H7 (cell line): Measurements from ENCODE around the gene CDK18. TPM values are rescaled to one million over a fixed set of nuclear protein-coding genes. Genes with fewer than 3 reads are reported as not detected.

Source experiments
- DNase-seq: peaks from one replicate; pipeline ENCODE4 v3.0.0; 2012
- H3K27me3 ChIP-seq: 2 replicates; pipeline ENCODE4 v1.6.0; 2011; ENCODE audit warnings: mild to moderate bottlenecking, low read length; ENCODE audit not compliant: control insufficient read depth, insufficient read depth
- H3K36me3 ChIP-seq: replicated peaks from 2 replicates; pipeline ENCODE4 v1.5.1; 2011; ENCODE audit warnings: low read length; ENCODE audit not compliant: control insufficient read depth, insufficient read depth
- H3K4me3 ChIP-seq: 2 replicates; pipeline ENCODE4 v1.5.1; 2011; ENCODE audit warnings: low read depth, mild to moderate bottlenecking, control low read depth, low read length, moderate library complexity; ENCODE audit not compliant: insufficient read depth
- total RNA-seq: library from RNA; depleted of rRNA; stranded (reverse); fragments of >200 nt; shearing (Covaris generic); gene quantifications from 2 replicates; pipeline ENCODE4 v1.2.3, GENCODE V29; 2014

Gene CDK18
- total RNA-seq, 1 experiment from 2014 or later: 48.3 TPM

GRCh38 chr1:205518661-205519540 lies 14.4 kb downstream of the CDK18 start:
- Histone ChIP-seq H3K27me3 (no peaks in the 10 kb centered on the region), H3K4me3 (no peak overlapping the region), H3K36me3 (0 out of 2 replicates have a peak, but pooled peaks cover 1% of the 10 kb centered on the region)
- peak; percentile 62 for DNase-seq

DNA sequence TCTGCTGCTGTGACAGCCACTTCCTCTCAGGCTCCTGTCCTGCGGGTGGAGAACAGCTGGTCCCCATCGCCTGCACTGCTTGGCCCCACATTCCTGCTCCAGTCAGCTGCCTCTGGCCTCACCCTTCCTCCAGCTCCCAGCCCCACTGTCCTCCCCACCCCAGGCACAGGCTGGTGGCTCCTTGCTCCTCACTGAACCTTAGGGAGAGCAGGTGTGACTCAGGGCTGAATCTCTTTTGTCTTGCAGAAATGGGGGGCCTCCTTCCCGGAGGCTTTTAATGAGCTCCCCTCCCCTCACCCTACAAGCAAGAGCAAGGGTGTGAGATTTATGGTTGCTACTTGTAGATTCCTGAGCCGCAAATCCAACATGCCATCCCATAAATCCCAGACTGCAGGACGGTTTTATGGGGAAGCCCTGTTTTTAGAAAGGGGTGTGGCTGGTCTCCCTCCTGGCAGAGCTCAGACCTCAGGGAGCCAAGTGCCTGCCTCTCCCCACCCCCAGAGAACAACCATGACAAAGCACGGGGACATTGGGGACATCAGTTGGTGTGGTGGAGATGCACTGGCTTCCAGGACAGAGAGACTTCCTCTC lies 15.2 kb downstream of the CDK18 start:
- Histone ChIP-seq H3K27me3 (no peaks in the 10 kb centered on the region), H3K36me3 (peaks cover 2% of the 10 kb centered on the region; the same call in 1 of the 2 replicates), H3K4me3 (no peak overlapping the region)
- peak; percentile 76 for DNase-seq

DNA sequence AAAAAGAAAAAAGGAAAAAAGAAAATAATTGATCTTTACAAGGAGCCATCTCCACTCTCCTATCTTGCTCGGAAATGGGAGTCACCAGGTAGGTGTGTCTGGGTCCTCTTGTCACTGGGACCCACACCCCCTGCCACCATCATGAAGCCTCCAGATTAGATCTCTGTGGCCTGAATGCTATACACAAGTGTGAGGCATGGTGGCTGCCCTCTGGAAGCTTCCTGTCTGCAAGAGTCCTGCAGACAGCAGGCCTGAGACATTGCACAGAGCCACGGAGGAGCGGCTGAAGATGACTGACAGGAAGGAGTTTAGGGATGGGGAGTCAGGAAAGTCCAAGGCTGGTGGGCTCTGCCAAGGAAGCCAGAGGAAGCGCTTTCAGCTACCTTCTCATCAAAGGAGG lies 16.2 kb downstream of the CDK18 start:
- peaks cover 6% of the 10 kb centered on the region for H3K36me3 ChIP-seq
- H3K27me3 ChIP-seq: no peaks in the 10 kb centered on the region
- DNase-seq: no peak
- H3K4me3 ChIP-seq: no peak overlapping the region

DNA sequence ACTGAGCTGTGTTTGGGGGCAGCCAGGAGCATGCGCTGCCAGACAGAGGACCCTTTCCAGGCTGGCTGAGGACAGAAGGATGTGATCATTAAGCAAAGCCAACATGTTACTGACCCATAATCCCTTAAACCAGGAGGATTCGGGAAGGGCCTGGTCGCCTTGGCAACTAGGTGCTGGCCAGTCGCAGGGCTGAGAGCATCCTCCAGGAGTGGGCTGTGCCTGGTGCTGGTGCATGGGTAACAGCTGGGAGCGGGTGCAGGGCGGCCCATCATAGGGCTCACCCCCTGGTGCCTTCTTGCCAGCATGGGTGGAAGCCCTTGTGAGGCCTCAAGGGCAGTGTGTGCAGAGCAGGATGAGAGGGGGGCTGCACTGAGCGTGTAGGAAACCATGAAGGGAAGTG lies 17.2 kb downstream of the CDK18 start:
- peaks cover 6% of the 10 kb centered on the region for H3K36me3 ChIP-seq
- H3K4me3 ChIP-seq: no peak overlapping the region
- DNase-seq: no peak

DNA sequence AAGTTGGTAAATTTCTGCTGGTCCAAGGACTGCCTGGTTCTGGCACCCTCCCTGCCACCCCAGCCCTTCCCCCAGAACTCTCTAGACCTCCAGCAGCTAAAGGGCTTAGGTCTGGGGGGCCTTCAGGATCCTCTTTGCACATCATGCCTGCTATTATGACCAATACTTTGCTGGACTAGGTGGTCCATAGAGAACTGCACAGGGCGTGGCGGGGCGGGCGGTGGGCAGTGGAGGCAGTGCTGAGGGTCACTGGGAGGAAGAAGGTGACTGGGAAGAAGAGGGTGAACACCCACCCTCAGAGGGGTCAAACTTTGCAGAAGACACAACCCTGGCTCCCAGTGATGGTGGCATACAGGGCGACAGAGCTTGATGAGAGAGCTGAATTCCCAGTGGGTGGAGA lies 18.2 kb downstream of the CDK18 start:
- Histone ChIP-seq H3K4me3 (no peak overlapping the region), H3K36me3 (peaks cover 6% of the 10 kb centered on the region), H3K27me3 (no peaks in the 10 kb centered on the region)
- no peak for DNase-seq

More for the DNA sequence above, 17.2 kb downstream of the CDK18 start:
- no peaks in the 10 kb centered on the region for H3K27me3 ChIP-seq

DNA sequence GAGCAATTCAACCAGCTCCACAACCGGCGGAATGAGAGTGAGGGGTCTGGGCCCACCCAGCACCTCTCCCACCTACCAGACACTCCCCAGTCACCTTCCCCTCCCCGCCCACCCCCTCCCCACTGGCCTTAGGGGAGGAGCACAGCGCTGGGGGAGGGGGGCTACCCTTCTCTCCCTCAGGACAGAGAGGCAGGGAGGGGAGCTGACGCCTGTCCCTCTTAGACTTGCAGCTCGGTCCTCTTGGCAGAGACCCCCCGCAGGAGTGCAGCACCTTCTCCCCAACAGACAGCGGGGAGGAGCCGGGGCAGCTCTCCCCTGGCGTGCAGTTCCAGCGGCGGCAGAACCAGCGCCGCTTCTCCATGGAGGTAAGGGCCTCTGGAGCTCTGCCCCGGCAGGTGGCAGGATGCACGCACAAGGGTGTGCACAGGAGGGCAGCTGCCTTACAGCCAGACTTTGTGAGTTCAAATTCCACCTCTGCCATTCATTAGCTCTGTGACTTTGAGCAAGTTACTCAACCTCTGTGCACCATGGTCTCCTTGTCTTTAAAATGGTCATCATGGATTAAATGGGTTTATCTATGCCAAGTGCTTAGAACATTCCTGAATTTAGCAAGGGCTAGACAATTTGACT lies 18.9 kb downstream of the CDK18 start:
- peak; percentile 76 for DNase-seq
- H3K27me3 ChIP-seq: no peaks in the 10 kb centered on the region
- H3K36me3 ChIP-seq: peaks cover 6% of the 10 kb centered on the region
- no peak overlapping the region for H3K4me3 ChIP-seq

DNA sequence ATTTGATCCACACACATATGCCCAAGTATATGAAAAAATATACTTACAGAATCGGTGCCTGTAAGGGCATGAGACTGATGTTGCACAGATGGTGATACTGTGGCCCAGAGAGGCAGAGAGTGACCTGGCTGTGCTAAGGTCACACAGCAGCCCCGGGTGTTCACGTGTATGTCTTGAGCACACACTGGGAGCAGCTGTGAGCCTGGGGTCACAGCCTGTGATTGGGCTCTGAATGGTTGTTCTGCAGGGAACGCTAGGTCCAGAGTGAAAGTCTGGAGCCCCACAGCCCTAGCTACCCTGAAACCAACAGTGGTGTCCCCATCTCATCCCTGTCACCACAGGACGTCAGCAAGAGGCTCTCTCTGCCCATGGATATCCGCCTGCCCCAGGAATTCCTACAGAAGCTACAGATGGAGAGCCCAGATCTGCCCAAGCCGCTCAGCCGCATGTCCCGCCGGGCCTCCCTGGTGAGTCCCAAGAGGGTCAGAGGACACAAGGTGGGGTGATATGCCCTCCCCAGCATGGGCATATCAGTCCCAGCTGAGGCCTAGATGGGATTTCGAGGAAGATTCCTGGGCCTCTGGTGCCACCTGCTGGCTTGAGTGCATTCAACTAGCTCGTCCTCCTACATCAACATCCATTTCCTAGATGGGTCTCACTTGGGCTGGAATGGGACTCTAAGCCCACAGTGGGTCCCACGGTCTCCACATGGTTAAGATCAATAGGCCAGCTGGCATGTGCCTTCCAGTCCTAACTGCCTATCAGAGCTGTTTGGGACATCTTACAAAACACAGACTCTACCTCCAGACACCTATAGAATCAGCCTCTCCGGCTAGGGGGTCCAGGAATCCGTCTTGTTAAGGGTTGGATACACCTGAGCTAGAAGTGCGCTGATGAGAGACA lies 19.7 kb downstream of the CDK18 start:
- peak; percentile 93 for DNase-seq
- no peak overlapping the region for H3K4me3 ChIP-seq
- H3K27me3 ChIP-seq: no peaks in the 10 kb centered on the region
- H3K36me3 ChIP-seq: peaks cover 6% of the 10 kb centered on the region

DNA sequence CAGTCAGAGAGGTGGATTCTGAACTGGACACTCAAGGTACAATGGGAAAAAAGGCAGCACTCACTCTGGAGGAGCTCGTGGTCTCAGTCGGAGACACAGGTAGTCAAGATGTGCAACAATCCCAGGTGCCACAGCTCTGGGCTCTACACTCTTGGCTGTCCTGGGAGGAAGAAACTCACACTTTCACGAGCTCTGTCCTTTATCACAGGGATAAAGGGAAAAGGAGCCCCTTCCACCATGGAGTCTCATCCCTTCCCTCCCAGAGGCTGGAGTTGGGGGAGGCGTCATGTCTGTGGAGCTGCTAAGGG lies 20.3 kb downstream of the CDK18 start:
- DNase-seq: no peak
- H3K27me3 ChIP-seq: no peaks in the 10 kb centered on the region
- H3K36me3 ChIP-seq: peaks cover 6% of the 10 kb centered on the region
- no peak overlapping the region for H3K4me3 ChIP-seq

DNA sequence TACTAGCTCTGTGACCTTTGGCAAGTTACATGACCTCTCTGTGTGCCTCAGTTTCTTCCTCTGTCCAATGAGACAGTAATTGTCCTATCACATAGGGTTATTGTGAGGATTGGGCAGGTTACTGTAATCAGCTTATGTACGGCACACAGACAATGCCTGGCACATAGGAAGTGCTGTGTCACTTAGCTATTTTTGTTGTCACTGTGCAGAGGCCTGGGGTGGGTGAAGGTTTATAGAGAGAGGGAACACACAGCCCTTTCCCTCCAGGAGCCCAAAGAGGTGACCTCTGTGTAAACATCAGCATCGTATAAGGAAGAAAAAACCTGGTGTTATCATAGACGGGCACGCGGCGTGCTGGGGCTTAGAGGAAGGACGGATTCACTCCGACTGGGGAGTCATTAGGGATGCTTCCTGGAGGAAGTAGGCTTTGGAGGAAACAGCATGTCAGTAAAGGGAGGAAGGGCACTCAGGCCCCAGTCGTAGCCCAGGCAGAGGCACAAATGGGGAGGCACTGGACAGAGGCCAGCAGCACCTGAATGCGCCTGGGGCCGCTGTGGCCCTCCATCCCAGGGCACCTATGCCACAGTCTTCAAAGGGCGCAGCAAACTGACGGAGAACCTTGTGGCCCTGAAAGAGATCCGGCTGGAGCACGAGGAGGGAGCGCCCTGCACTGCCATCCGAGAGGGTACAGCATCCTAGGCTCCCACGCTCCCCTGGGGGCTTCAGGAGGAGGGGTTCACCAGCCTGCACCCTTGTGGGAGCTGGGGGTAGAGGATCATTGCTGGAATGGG lies 21.2 kb downstream of the CDK18 start:
- H3K36me3 ChIP-seq: peaks cover 7% of the 10 kb centered on the region
- no peaks in the 10 kb centered on the region for H3K27me3 ChIP-seq
- H3K4me3 ChIP-seq: no peak overlapping the region
- no peak for DNase-seq

DNA sequence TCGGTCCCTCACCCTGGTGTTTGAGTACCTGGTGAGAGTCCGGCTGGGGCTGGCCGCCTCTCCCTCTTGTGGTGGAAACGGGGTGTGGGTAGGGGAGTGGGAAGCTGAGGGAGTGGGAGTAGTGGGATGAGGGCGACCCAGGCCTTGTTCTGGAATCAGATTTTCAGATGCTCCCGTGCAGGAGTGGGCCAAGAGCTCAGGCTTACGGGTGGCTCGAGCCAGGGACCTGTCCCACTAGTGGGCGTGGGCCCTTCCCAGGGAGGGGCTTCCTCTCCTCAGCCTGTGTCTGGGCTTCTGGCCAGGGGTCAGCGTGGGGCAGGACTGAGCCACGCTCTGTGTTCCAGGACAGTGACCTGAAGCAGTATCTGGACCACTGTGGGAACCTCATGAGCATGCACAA lies 22.0 kb downstream of the CDK18 start:
- no peak overlapping the region for H3K4me3 ChIP-seq
- no peaks in the 10 kb centered on the region for H3K27me3 ChIP-seq
- peaks cover 6% of the 10 kb centered on the region for H3K36me3 ChIP-seq
- no peak for DNase-seq

- peaks cover 9% of the 10 kb centered on the region for H3K36me3 ChIP-seq
- peak; percentile 40 for DNase-seq
- H3K4me3 ChIP-seq: no peak overlapping the region
- H3K27me3 ChIP-seq: no peaks in the 10 kb centered on the region
Measured at GRCh38 chr1:205527931-205528330, 23.5 kb downstream of the CDK18 start.

DNA sequence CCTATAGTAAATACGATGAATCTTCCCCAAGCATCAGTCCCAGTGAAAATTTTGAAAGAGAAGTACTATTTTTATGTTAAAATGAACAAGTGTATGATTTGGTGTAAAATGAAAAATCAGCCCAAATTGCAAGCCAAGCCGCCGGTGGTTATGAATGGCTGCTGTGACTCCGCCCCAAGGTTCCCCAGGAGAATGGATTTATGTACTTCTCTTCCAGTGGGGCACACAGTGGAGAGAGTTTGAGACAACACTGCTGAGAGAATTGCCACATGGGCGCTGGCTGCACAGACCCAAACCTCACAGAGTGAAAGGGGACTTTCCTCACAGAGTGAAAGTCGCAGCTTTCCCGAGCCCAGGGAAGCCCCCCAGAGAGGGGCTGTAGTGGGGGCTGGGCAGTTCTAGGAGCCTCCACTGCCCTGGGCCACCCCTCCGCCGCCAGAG lies 24.0 kb downstream of the CDK18 start:
- no peak overlapping the region for H3K4me3 ChIP-seq

DNA sequence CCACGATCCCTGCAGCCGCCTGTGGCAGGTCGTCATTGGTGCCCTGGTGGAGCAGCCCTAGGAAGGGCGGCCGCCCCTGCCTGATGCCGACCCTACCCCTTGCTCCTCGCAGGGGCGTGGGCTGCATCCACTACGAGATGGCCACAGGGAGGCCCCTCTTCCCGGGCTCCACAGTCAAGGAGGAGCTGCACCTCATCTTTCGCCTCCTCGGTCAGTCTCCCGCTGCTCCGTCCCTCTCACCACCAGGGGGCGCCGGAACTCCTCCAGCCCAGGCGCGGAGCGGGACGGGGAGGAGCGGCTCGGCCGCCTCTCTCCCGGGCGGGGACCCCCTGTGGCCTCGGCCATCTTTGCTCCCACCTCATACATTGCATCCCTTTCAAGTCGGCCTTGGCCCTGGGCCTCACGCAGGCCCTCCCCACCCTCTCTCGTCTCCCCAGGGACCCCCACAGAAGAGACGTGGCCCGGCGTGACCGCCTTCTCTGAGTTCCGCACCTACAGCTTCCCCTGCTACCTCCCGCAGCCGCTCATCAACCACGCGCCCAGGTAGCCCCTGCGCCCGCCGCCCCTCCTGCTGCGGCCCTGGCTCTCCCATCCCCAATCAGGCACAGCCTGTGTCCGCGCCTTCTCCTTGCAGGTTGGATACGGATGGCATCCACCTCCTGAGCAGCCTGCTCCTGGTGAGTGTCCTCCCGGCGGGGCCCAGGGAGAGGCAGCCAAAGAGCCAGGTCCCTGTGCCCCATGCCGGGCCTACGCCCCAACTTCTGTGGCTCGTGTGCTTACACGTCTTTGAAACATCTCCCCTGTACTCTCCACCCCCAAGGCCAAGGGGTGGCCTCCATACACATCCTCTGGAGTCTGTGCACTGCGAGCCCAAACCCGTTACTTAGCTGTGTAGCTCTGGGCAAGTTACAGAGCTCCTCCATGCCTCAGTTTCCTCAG lies 24.7 kb downstream of the CDK18 start:
- peak; percentile 99 for DNase-seq
- peaks cover 9% of the 10 kb centered on the region for H3K36me3 ChIP-seq
- H3K27me3 ChIP-seq: no peaks in the 10 kb centered on the region; the same call in 1 of the 2 replicates
- H3K4me3 ChIP-seq: peak overlapping the region; percentile 14; the same call in 1 of the 2 replicates

More for the DNA sequence above, 24.0 kb downstream of the CDK18 start:
- H3K27me3 ChIP-seq: no peaks in the 10 kb centered on the region; the same call in 1 of the 2 replicates
- peaks cover 9% of the 10 kb centered on the region for H3K36me3 ChIP-seq
- no peak for DNase-seq
